Left renal cortex interstitium (tissue), 4 donors: ENCODE measurements around the gene FILIP1. TPM values are rescaled to one million over a fixed set of nuclear protein-coding genes. Genes with fewer than 3 reads are reported as not detected.

Experiments used
- DNase-seq, 4 donors: peaks; one replicate each; pipeline ENCODE4 v3.0.0-alpha.2; 2013; ENCODE audit warnings: low read depth in 4 of 4, low spot score in 2 of 4, missing footprints in 1 of 4
- polyA plus RNA-seq, 4 donors: library from polyadenylated mRNA; unstranded; fragments of 120-200 nt; gene quantifications; one replicate each; pipeline ENCODE4 v1.2.1, GENCODE V29; 2013; ENCODE audit not compliant: insufficient read length in 4 of 4

The FILIP1 gene
- polyA plus RNA-seq, 4 donors: 2.4 to 3.2 (median 3.0) TPM

- DNase-seq: no peak
These were observed 4.4 kb upstream of the FILIP1 start for GRCh38 chr6:75497994-75498393.

GRCh38 chr6:75495011-75495410 lies 1.4 kb upstream of the FILIP1 start:
- no peak for DNase-seq

DNA sequence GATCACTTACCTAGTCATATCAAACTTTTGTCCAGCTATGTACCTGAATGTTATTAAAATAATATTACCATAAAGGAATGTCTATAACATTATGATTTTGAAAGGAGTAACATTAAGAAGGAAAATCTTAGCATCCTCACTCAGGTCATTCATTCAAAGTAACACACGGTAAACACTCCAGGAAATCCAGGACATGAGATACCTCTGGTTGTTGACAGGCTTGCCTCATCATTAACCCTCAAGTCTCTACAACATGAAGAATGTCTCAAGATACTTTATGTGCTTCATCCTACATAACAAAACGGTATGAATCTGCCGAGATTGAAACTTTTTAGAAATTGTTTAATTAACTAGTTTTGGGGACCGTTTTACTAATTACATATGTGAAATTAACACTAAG lies 690 bp upstream of the FILIP1 start:
- no peak for DNase-seq

DNA sequence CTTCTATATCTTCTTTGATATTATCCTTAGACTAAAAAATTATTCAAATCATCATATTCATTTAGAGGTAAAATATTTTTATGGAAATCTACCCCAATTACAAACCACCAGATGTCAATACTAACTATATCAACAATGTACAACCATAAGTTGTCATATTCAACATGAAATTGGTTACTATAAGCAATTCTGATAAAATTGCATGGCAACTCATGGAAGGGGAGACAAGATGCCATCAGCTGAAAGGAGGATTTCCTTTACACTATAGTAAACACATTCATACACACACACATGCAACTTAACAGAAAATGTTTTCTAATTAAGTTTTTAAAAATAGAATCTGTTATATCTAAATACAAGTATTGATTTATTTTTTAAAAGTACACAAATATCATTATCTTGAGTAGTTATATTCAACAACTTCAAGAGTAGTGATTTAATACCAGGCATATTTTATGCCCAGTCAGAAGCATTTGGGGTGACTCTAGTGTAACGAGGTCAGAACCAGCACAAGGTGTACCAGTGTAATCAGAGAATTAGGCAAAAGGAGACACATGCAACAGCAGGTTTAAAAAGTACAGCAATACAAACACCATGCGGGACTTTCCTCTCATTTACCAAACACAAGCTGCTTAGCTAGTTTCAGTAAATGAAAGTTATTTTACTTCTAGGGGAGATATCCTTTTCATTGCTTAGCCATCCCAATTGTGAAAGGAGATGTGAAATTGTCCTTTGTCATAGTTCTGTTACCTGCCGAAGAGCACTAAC lies 1.0 kb downstream of the FILIP1 start:
- DNase-seq: no peak

DNA sequence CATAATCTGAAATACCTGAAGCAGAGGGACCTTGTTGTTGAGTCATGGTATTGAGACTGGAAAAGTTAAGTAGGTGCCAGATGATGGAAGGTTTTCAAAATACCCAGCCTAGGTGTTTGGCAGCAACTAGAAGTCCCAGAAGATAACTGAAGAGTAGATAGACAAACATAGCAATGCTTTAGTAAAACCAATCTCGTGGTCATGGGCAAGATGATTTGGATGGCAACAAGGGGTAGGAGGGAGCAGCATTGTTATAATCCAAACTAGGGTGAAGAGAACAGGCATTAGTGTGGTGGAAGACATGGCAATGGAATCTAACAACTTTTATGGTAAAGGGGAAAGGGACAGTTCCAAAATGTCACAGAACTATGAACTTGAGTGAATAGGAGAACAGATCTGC lies 2.3 kb downstream of the FILIP1 start:
- no peak for DNase-seq

- DNase-seq: no peak
These were observed 2.9 kb downstream of the FILIP1 start for GRCh38 chr6:75490706-75491105.

DNA sequence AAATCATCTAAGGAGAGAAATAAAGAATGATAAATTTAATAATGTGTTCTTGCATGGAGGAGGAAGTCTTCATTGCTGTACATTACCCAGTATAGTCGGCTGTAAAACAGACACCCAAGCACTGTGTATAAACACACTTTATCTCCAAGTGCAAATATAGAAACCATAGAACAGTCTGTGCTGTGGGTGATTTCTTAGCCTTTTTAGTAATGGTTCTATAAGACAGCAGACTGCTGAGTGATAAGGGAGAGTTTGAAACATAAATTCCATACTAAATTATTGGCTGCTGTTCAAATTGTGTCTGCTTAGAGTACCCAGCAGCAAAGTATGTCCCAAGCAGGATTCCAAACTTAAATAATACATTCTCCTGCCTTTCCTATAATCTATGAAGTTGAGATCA lies 4.6 kb downstream of the FILIP1 start:
- DNase-seq: no peak

GRCh38 chr6:75488033-75488432 lies 5.6 kb downstream of the FILIP1 start:
- DNase-seq: no peak

DNA sequence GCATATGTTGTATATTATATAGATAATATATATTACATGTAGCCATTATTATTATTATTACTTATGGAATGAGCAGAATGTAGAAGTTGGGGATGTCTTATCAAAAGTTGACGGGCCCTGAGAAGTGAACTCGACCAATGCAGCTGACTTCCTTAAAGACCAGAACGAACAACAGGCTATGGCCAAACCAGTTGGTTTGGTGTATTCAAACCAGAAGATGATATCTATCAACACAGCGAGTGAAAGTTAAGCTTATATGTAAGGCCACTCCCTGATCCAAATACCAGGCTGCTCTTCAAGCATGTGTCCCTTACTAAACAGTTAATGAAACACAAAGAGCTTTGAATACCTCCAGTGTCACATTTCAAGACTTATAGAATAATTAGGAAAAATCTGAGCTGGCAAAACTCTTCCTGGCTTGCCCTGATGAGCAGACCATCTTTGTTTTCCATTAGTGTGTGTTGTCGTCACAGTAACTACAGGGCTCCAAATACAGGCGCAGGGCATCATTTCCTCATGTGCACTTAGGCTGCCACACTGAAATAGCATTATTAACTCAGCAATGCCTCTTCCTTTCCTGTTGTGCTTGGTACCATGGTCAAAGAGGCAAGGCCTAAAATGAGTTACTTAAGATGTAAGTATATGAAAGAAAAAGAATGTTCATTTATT lies 6.6 kb downstream of the FILIP1 start:
- DNase-seq: no peak

DNA sequence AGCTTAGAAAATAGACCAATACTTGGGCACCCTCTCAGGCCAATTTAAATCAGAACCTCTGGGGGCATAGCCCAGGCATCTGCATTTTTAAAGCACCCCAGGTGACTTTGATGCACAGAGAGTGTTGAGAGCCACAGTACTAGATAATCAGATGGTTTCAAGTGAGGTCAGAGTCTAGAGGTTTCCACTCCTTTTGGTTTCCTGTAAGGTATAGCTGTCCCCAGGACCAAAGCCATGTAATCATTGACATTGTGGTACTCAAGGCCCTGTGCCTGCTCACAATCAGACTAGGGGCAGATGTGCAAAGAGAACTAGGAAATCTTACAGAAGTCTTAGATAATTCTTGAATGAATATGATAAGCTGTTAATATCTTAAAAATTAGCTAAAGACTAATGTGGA lies 9.1 kb downstream of the FILIP1 start:
- DNase-seq: no peak

DNA sequence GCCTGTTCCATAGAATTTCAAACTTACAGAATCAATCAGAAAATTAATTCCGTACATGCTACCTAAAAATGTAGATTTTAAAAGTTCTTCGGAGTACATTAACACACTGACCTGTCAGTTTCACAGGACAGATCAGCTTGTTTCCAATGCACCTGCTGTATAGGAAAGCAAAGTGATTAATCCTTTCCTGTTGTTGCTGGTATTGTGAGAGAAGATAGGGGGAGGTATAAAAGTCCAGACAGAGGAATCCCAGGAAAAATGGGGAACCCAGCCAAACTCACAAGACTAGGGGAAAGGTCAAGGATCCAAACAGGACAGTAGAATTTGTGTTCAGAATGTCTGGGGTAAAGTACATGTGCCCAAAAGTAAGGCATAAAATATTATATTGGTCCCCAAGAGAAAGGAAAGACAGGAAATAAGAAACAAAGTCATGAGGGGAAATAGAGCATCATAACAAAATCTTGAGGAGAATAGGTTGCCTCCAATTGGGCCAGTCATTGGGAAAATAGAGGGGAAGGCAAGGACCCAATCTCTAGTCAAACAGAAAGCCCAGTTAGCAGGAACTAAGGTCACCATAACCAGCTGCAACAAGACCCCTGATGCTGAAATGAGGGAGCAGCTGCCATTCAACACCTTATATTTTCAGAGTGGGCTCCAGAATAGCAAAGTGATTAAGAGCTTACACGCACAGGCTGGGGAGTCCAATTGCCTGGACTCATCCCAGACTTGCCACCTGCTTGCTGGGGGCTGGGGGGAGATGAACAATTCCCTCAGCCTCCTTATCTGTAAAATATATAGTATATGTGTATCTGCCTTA lies 10.3 kb downstream of the FILIP1 start:
- DNase-seq: no peak

GRCh38 chr6:75481936-75482593 lies 11.5 kb downstream of the FILIP1 start:
- no peak for DNase-seq

DNA sequence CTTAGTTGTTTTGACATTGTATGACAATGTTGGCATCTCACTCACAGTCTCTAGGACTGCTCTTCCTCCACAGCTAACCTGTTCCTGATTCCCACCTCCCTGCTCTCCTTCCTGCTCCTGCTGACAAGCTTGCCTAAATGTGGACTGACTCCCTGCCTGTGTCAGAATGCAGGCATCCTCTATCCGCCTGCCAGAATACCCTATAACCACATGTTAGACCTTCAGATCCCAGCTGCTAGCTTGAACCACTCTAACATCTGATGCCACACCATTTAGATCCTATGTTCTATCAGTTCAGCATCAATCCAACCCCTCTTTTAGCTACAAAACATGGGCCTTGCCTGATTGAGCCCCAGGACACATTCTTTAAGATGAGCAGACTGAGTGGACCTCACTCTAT lies 12.2 kb downstream of the FILIP1 start:
- no peak for DNase-seq

DNA sequence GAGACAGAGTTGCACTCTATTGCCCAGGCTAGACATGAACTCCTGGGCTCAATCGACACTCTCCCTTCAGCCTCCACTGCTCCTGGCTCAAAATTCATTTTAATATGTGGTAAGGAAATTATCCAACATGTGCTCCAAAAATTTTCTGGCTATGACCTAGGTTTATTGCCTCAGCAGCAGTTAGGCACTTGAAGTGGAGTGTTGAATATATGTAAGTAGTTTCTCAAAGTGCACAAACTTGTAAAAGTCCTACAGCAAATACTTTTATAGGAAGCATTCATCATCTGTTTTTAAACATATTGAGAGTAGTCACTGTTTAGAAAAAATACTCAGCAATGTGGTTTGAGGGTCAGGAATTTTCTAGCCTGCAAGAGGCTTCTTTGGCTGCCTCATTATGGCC lies 13.2 kb downstream of the FILIP1 start:
- no peak for DNase-seq

DNA sequence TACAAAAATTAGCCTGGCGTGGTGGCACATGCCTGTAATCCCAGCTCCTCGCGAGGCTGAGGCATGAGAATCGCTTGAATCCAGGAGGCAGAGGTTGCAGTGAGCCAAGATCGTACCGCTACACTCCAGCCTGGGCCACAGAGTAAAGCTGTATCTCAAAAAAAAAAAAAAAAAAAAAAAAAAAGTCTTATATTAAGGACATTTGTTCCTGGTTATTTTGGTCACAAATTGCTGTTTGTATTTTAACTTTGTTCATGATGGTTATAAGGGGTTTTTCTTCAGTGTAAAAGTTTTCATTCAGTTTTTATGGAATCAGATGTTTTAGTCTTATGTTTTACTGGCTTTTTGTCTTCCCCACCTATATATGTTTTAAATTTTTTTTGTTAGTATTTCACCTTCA lies 13.9 kb downstream of the FILIP1 start:
- DNase-seq: no peak

DNA sequence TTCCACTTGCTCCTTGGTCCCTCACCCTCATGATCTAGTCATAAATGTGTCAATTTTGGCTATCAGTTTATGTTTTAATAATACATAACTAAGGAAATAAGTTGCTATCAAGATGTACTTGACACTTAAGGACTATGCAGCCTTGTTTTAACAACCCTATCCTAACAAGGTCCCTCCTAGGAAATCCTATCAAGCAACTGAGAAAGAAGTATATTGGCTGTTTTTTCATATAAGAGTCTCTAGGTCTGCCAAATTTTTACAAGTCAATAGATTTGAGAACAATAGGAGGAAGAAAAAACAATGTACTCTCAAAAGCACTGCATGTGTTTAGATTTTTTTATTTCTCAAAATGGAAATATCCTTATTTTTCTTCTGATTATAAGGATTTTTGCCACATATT lies 14.7 kb downstream of the FILIP1 start:
- no peak for DNase-seq

GRCh38 chr6:75472885-75473284 lies 20.7 kb downstream of the FILIP1 start:
- DNase-seq: no peak

- DNase-seq: no peak
These were observed 25.6 kb downstream of the FILIP1 start for GRCh38 chr6:75467966-75468365.

DNA sequence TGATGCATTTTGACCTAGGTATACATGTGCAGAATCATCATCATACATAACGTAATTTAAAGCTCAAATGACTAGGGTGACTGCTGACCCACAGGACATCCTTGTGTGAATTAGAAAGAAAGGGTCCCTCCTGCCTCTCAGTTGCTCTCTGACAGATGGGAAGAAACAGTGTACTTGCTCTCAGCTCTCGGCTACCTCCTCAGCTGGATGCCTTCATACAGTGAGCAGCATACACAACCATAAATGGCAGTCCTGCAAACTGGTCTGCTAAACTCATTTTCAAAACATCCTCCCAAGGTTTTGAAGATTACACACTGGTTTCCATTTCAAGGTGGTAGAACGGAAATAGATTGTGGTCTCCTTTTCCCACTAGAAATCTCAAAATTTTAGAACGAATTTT lies 26.3 kb downstream of the FILIP1 start:
- no peak for DNase-seq

DNA sequence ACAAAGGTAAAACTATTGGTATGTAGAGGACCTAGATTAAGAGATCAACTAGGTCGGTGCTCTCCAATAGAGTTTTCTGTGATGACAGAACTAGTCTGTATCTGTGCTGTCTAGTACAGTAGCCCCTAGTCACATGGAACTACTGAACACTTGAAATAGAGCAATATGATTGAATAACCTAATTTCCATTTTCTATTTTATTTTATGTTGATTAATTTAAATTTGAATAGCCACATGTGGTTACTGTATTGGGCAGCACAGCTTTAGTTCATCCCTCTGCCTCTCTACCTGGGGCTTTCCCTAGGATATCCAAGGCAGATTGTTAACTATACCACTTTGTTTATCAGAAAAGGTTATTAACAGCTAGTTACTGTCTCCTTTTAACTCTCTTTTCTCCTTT lies 27.0 kb downstream of the FILIP1 start:
- DNase-seq: no peak

GRCh38 chr6:75463908-75464307 lies 29.7 kb downstream of the FILIP1 start:
- no peak for DNase-seq
